NCI-H2081 (cell line): Measurements from ENCODE around the gene SQOR.

Experiments used
- DNase-seq, 2 experiments: peaks; one replicate each; lab custom pipeline; 2025; lab: John Stamatoyannopoulos, UW

The SQOR gene

GRCh38 chr15:45634432-45635190 is at the start of gene SQOR:
SQOR (plus strand) TSS chr15:45635029; CDS start chr15:45658924, 23,895 bp downstream.
- DNase-seq: peak; percentile 37 to 59

- DNase-seq: no peak
Observed at GRCh38 chr15:45585069-45585791, 49.6 kb upstream of the SQOR start.

- DNase-seq: no peak
Observed at GRCh38 chr15:45586125-45586524, 48.7 kb upstream of the SQOR start.

- DNase-seq: no peak
Observed at GRCh38 chr15:45586601-45587094, 48.2 kb upstream of the SQOR start.

GRCh38 chr15:45587095-45587862 is 47.5 kb upstream of the SQOR start, which contains the start of gene BLOC1S6:
BLOC1S6 (plus strand) TSS chr15:45587379; CDS start chr15:45587444, 65 bp downstream.
- peak; percentile 88 to 95 for DNase-seq

- no peak for DNase-seq
Observed at GRCh38 chr15:45587863-45588170, 47.0 kb upstream of the SQOR start.

GRCh38 chr15:45588219-45588875 is 46.5 kb upstream of the SQOR start:
- no peak for DNase-seq

- DNase-seq: no peak
Observed at GRCh38 chr15:45589256-45589655, 45.6 kb upstream of the SQOR start.

GRCh38 chr15:45594319-45594718 is 40.5 kb upstream of the SQOR start:
- DNase-seq: no peak

- DNase-seq: no peak
Observed at GRCh38 chr15:45594835-45595530, 39.8 kb upstream of the SQOR start.

GRCh38 chr15:45603881-45604280 is 30.9 kb upstream of the SQOR start:
- no peak for DNase-seq

- DNase-seq: no peak
Observed at GRCh38 chr15:45604326-45604725, 30.5 kb upstream of the SQOR start.

- DNase-seq: no peak
Observed at GRCh38 chr15:45606413-45606812, 28.4 kb upstream of the SQOR start.

- DNase-seq: no peak
Observed at GRCh38 chr15:45606841-45607240, 28.0 kb upstream of the SQOR start.

- peak in 1 of 2 experiments; percentile 23 for DNase-seq
Observed at GRCh38 chr15:45611305-45611704, 23.5 kb upstream of the SQOR start.

- no peak for DNase-seq
Observed at GRCh38 chr15:45612790-45613415, 21.9 kb upstream of the SQOR start.

GRCh38 chr15:45616901-45617323 is 17.9 kb upstream of the SQOR start:
- DNase-seq: no peak

- DNase-seq: peak; percentile 37 to 55
Observed at GRCh38 chr15:45618813-45619212, 16.0 kb upstream of the SQOR start.

GRCh38 chr15:45628136-45628535 is 6.7 kb upstream of the SQOR start:
- no peak for DNase-seq

- DNase-seq: no peak
Observed at GRCh38 chr15:45630917-45631691, 3.7 kb upstream of the SQOR start.
